ENCODE results near the gene VPS29. TPM values are rescaled to one million over a fixed set of nuclear protein-coding genes. Genes with fewer than 3 reads are reported as not detected.

The VPS29 gene
- total and polyA plus RNA-seq, 9 of the 15 experiments (the other 6 are each of a cell fraction or from before 2014, with no cell fraction given), result 85.8 to 638 (median 272) TPM

- TF ChIP-seq, protein P1, sequence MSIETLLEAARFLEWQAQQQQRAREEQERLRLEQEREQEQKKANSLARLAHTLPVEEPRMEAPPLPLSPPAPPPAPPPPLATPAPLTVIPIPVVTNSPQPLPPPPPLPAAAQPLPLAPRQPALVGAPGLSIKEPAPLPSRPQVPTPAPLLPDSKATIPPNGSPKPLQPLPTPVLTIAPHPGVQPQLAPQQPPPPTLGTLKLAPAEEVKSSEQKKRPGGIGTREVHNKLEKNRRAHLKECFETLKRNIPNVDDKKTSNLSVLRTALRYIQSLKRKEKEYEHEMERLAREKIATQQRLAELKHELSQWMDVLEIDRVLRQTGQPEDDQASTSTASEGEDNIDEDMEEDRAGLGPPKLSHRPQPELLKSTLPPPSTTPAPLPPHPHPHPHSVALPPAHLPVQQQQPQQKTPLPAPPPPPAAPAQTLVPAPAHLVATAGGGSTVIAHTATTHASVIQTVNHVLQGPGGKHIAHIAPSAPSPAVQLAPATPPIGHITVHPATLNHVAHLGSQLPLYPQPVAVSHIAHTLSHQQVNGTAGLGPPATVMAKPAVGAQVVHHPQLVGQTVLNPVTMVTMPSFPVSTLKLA (conservative IDR thresholded peaks at IDR 0.05), result peak in 1 of 2 experiments; percentile 20; a peak in 1 of 4 replicates
- TF ChIP-seq ZNF408 (CRISPR knock-in tag; IDR thresholded peaks at IDR 0.05; ENCODE audit: low read depth) (no peak), PTTG1 (tag; IDR thresholded peaks at IDR 0.05; ENCODE audit: low read depth) (no peak), ZNF311 (CRISPR knock-in tag; IDR thresholded peaks at IDR 0.05) (no peak), L3MBTL2 (IDR thresholded peaks at IDR 0.05) (peak; percentile 88), KDM1A (IDR thresholded peaks at IDR 0.05) (0 out of 4 replicates have a peak, but pooled peaks of 1 of the 2 experiments have one; percentile 8), ZNF592 (IDR thresholded peaks at IDR 0.05) (peak; percentile 65; the same call in 1 of the 2 replicates), SMAD2 (IDR thresholded peaks at IDR 0.05; ENCODE audit: low read depth, low read length) (no peak)
- TF ChIP-seq, protein P2, sequence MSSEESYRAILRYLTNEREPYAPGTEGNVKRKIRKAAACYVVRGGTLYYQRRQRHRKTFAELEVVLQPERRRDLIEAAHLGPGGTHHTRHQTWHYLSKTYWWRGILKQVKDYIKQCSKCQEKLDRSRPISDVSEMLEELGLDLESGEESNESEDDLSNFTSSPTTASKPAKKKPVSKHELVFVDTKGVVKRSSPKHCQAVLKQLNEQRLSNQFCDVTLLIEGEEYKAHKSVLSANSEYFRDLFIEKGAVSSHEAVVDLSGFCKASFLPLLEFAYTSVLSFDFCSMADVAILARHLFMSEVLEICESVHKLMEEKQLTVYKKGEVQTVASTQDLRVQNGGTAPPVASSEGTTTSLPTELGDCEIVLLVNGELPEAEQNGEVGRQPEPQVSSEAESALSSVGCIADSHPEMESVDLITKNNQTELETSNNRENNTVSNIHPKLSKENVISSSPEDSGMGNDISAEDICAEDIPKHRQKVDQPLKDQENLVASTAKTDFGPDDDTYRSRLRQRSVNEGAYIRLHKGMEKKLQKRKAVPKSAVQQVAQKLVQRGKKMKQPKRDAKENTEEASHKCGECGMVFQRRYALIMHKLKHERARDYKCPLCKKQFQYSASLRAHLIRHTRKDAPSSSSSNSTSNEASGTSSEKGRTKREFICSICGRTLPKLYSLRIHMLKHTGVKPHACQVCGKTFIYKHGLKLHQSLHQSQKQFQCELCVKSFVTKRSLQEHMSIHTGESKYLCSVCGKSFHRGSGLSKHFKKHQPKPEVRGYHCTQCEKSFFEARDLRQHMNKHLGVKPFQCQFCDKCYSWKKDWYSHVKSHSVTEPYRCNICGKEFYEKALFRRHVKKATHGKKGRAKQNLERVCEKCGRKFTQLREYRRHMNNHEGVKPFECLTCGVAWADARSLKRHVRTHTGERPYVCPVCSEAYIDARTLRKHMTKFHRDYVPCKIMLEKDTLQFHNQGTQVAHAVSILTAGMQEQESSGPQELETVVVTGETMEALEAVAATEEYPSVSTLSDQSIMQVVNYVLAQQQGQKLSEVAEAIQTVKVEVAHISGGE (CRISPR knock-in tag; IDR thresholded peaks at IDR 0.05), result no peak
Measured at GRCh38 chr12:110498984-110499706, 2.8 kb downstream of the VPS29 start (continued).

Data from K562 (cell line).